Neural progenitor cell (in vitro differentiated cells): ENCODE results near the gene IRF5. TPM values are rescaled to one million over a fixed set of nuclear protein-coding genes. Genes with fewer than 3 reads are reported as not detected.

Experiments
- DNase-seq: peaks from one replicate; pipeline ENCODE4 v3.0.0-alpha.2; 2016; ENCODE audit warnings: low spot score
- H2AFZ ChIP-seq: fragments of 200-600 bp; sonication (generic); replicated peaks from 2 replicates; pipeline ENCODE4 v1.6.1; 2016; ENCODE audit warnings: antibody characterized with exemption
- H3F3A ChIP-seq: fragments of 200-600 bp; sonication (generic); 2 replicates; pipeline ENCODE4 v1.6.1; 2016; ENCODE audit warnings: antibody characterized with exemption, low read depth
- H3K27ac ChIP-seq: fragments of 200-600 bp; sonication (generic); 2 replicates; pipeline ENCODE4 v1.5.1; 2016; ENCODE audit warnings: mild to moderate bottlenecking
- H3K27me3 ChIP-seq: fragments of 200-600 bp; sonication (generic); 2 replicates; pipeline ENCODE4 v1.6.1; 2016; ENCODE audit warnings: mild to moderate bottlenecking, moderate library complexity
- H3K36me3 ChIP-seq: fragments of 200-600 bp; sonication (generic); 2 replicates; pipeline ENCODE4 v1.5.1; 2016
- H3K4me1 ChIP-seq: fragments of 200-600 bp; sonication (generic); 2 replicates; pipeline ENCODE4 v1.6.1; 2016; ENCODE audit warnings: mixed run types
- H3K4me2 ChIP-seq: fragments of 200-600 bp; sonication (generic); 2 replicates; pipeline ENCODE4 v1.6.1; 2016
- H3K4me3 ChIP-seq: fragments of 200-600 bp; sonication (generic); 2 replicates; pipeline ENCODE4 v1.5.1; 2016
- H3K79me2 ChIP-seq: fragments of 200-600 bp; sonication (generic); 2 replicates; pipeline ENCODE4 v1.6.1; 2016; ENCODE audit warnings: low read depth
- H3K9ac ChIP-seq: fragments of 200-600 bp; sonication (generic); 2 replicates; pipeline ENCODE4 v1.6.1; 2016
- H3K9me3 ChIP-seq: fragments of 200-600 bp; sonication (generic); 2 replicates; pipeline ENCODE4 v1.5.1; 2016; ENCODE audit warnings: low read depth
- H4K20me1 ChIP-seq: fragments of 200-600 bp; sonication (generic); 2 replicates; pipeline ENCODE4 v1.6.1; 2016; ENCODE audit warnings: low read depth
- H3K27ac Mint-ChIP-seq: 3 replicates; pipeline ENCODE4 v1.8.0; 2021; ENCODE audit warnings: mixed read lengths
- H3K27me3 Mint-ChIP-seq: 2 replicates; pipeline ENCODE4 v1.8.0; 2022; ENCODE audit warnings: low read depth, mild to moderate bottlenecking, inconsistent platforms, moderate library complexity, mixed read lengths; ENCODE audit not compliant: insufficient read depth
- H3K36me3 Mint-ChIP-seq: 3 replicates; pipeline ENCODE4 v1.8.0; 2021; ENCODE audit warnings: mixed read lengths
- H3K4me1 Mint-ChIP-seq: 3 replicates; pipeline ENCODE4 v1.8.0; 2021; ENCODE audit warnings: mixed read lengths
- H3K4me3 Mint-ChIP-seq: 3 replicates; pipeline ENCODE4 v1.8.0; 2021; ENCODE audit warnings: mild to moderate bottlenecking, moderate library complexity, mixed read lengths
- H3K9me3 Mint-ChIP-seq: 3 replicates; pipeline ENCODE4 v1.8.0; 2020; ENCODE audit warnings: mixed read lengths
- CTCF ChIP-seq: fragments of 200-600 bp; sonication (generic); IDR thresholded peaks from 2 replicates; pipeline ENCODE4 v1.5.1; 2017; ENCODE audit warnings: antibody characterized with exemption, mild to moderate bottlenecking
- EZH2 ChIP-seq: fragments of 200-600 bp; sonication (generic); IDR thresholded peaks from 2 replicates; pipeline ENCODE4 v1.6.1; 2017; ENCODE audit warnings: antibody characterized with exemption, mild to moderate bottlenecking, moderate library complexity
- EZH2phosphoT487 ChIP-seq: fragments of 200-600 bp; sonication (generic); IDR thresholded peaks from 2 replicates; pipeline ENCODE4 v1.6.1; 2017; ENCODE audit warnings: antibody characterized with exemption
- total RNA-seq: library from RNA; depleted of rRNA; stranded (reverse); fragments of >200 nt; gene quantifications from 2 replicates; pipeline ENCODE4 v1.2.3, GENCODE V29; 2015; ENCODE audit warnings: low replicate concordance

IRF5 gene
- total RNA-seq, 1 donor from 2014 or later: 0.22 TPM

- no peak for TF ChIP-seq EZH2phosphoT487
- no peak for TF ChIP-seq EZH2
- no peak for TF ChIP-seq CTCF
- H3K27me3 Mint-ChIP-seq: peaks cover 4% of the 10 kb centered on the region
- H3F3A ChIP-seq: peaks cover 13% of the 10 kb centered on the region
Measured at GRCh38 chr7:128922496-128923410, 15.0 kb upstream of the IRF5 start.

GRCh38 chr7:128923411-128923800, 14.3 kb upstream of the IRF5 start:
- Histone ChIP-seq H3K36me3 (no peaks in the 10 kb centered on the region), H3K4me1 (peaks cover 23% of the 10 kb centered on the region), H3K27ac (no peak overlapping the region), H4K20me1 (no peaks in the 10 kb centered on the region), H3K9ac (no peak overlapping the region), H3F3A (peaks cover 13% of the 10 kb centered on the region), H3K9me3 (no peaks in the 10 kb centered on the region), H3K79me2 (no peaks in the 10 kb centered on the region), H3K4me3 (no peak overlapping the region), H3K4me2 (no peak overlapping the region), H3K27me3 (peaks cover 10% of the 10 kb centered on the region), H2AFZ (no peak overlapping the region)
- Mint-ChIP-seq H3K4me3 (no peak overlapping the region), H3K36me3 (no peaks in the 10 kb centered on the region), H3K27me3 (peaks cover 4% of the 10 kb centered on the region), H3K4me1 (peaks cover 24% of the 10 kb centered on the region), H3K27ac (peak overlapping the region; percentile 54), H3K9me3 (peaks cover 3% of the 10 kb centered on the region)
- no peak for DNase-seq
- no peak for TF ChIP-seq EZH2
- no peak for TF ChIP-seq EZH2phosphoT487
- no peak for TF ChIP-seq CTCF

More at GRCh38 chr7:128922496-128923410, 15.0 kb upstream of the IRF5 start:
- no peaks in the 10 kb centered on the region for H3K9me3 ChIP-seq
- no peak overlapping the region for H3K27ac ChIP-seq
- no peak overlapping the region for H3K4me2 ChIP-seq
- H3K4me3 ChIP-seq: no peak overlapping the region
- Mint-ChIP-seq H3K4me1 (peaks cover 24% of the 10 kb centered on the region), H3K27ac (no peak overlapping the region), H3K36me3 (no peaks in the 10 kb centered on the region), H3K9me3 (peaks cover 5% of the 10 kb centered on the region), H3K4me3 (no peak overlapping the region)
- no peak overlapping the region for H2AFZ ChIP-seq
- H3K79me2 ChIP-seq: no peaks in the 10 kb centered on the region
- H3K4me1 ChIP-seq: peaks cover 23% of the 10 kb centered on the region
- H4K20me1 ChIP-seq: no peaks in the 10 kb centered on the region
- peaks cover 15% of the 10 kb centered on the region for H3K27me3 ChIP-seq
- no peaks in the 10 kb centered on the region for H3K36me3 ChIP-seq
- no peak for DNase-seq
- H3K9ac ChIP-seq: no peak overlapping the region

- Histone ChIP-seq H3K9ac (no peak overlapping the region), H3K4me2 (no peak overlapping the region), H4K20me1 (no peaks in the 10 kb centered on the region), H3K27ac (no peak overlapping the region), H3K36me3 (no peaks in the 10 kb centered on the region), H3K9me3 (no peaks in the 10 kb centered on the region), H3F3A (peaks cover 13% of the 10 kb centered on the region), H3K4me1 (peaks cover 14% of the 10 kb centered on the region), H3K27me3 (no peaks in the 10 kb centered on the region), H2AFZ (no peak overlapping the region), H3K79me2 (no peaks in the 10 kb centered on the region), H3K4me3 (no peak overlapping the region)
- no peak for DNase-seq
- Mint-ChIP-seq H3K4me3 (no peak overlapping the region), H3K9me3 (no peaks in the 10 kb centered on the region), H3K36me3 (no peaks in the 10 kb centered on the region), H3K4me1 (peaks cover 17% of the 10 kb centered on the region), H3K27ac (no peak overlapping the region), H3K27me3 (peaks cover 4% of the 10 kb centered on the region)
- TF ChIP-seq EZH2phosphoT487 (no peak), EZH2 (no peak), CTCF (no peak)
Measured at GRCh38 chr7:128924707-128925588, 12.8 kb upstream of the IRF5 start.
